ENCODE data around the gene SNRNP200.
"Not testable (repeated sequence)": the region's sequence is repeated elsewhere in the genome, so short reads cannot be mapped to it uniquely, and the experiment has no call there.

The SNRNP200 gene

DNA sequence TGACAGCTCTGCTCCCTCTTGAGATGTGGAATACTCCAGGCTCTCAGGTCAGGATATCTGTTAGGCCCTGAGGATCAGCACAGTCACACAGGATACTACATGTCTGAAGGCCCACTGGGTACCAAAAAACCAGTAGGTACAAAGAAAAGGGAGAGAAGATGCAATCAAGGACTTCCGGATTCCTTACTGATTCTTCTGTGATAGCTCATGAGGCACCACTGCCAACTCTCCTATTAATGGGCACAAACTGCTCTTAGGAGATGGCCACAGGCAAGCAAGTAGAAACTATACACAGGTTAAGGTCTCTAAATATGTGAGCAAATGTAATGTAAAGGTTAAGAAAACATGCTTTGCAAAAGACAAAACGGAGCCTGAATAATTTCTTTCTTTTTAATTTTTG lies 43.0 kb downstream of the SNRNP200 start:
- in situ Hi-C loops (cut with MboI; ENCODE audit: low sequenced_read_pairs, unreplicated experiment): loop anchor here (5.0 to 25.0 kb wide), 2 partner anchors 130 to 250 kb away; no protein-coding TSS in a partner anchor
- TF ChIP-seq, protein P1, sequence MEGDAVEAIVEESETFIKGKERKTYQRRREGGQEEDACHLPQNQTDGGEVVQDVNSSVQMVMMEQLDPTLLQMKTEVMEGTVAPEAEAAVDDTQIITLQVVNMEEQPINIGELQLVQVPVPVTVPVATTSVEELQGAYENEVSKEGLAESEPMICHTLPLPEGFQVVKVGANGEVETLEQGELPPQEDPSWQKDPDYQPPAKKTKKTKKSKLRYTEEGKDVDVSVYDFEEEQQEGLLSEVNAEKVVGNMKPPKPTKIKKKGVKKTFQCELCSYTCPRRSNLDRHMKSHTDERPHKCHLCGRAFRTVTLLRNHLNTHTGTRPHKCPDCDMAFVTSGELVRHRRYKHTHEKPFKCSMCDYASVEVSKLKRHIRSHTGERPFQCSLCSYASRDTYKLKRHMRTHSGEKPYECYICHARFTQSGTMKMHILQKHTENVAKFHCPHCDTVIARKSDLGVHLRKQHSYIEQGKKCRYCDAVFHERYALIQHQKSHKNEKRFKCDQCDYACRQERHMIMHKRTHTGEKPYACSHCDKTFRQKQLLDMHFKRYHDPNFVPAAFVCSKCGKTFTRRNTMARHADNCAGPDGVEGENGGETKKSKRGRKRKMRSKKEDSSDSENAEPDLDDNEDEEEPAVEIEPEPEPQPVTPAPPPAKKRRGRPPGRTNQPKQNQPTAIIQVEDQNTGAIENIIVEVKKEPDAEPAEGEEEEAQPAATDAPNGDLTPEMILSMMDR (IDR thresholded peaks at IDR 0.05; ENCODE audit: borderline replicate concordance, control extremely low read depth, extremely low read depth, insufficient read depth, missing control alignments): no peak
- no peak for DNase-seq (ENCODE audit: low spot score)

DNA sequence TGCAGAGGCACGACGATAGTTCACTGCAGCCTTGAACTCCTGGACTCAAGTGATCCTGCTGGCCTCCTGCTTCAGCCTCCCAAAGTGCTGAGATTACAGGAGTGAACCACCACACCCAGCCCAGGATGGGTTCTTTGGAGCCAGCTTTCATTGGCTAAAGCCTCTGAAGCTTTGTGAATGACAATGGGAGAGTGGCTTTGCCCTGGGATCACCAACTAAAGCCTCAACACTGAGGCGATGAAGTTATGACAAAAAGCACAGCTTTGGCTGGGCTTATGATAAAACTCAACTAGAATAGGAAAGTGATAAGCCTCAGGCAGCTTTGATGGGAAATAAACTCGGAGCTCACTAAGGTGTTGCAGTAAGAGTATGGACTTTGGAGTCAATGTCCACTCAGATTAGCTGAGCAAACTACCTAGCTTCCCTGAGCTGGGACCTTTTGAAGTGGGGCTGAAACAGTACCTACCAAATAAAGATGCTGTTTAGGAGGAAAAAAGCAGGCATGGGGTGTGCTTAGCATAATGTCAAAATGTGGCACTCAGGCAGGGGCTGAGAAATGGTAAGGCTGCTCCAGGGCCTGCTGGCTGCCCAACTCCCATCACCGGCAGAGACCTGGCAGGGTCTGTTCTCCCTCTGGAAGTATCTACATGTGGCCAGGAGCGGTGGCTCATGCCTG lies 43.9 kb downstream of the SNRNP200 start:
- in situ Hi-C loops (cut with MboI; ENCODE audit: low sequenced_read_pairs, unreplicated experiment): loop anchor here (5.0 to 25.0 kb wide), 2 partner anchors 129 to 249 kb away; no protein-coding TSS in a partner anchor
- TF ChIP-seq, protein P1 (IDR thresholded peaks at IDR 0.05; ENCODE audit: borderline replicate concordance, control extremely low read depth, extremely low read depth, insufficient read depth, missing control alignments): no peak
- DNase-seq (ENCODE audit: low spot score): no peak

DNA sequence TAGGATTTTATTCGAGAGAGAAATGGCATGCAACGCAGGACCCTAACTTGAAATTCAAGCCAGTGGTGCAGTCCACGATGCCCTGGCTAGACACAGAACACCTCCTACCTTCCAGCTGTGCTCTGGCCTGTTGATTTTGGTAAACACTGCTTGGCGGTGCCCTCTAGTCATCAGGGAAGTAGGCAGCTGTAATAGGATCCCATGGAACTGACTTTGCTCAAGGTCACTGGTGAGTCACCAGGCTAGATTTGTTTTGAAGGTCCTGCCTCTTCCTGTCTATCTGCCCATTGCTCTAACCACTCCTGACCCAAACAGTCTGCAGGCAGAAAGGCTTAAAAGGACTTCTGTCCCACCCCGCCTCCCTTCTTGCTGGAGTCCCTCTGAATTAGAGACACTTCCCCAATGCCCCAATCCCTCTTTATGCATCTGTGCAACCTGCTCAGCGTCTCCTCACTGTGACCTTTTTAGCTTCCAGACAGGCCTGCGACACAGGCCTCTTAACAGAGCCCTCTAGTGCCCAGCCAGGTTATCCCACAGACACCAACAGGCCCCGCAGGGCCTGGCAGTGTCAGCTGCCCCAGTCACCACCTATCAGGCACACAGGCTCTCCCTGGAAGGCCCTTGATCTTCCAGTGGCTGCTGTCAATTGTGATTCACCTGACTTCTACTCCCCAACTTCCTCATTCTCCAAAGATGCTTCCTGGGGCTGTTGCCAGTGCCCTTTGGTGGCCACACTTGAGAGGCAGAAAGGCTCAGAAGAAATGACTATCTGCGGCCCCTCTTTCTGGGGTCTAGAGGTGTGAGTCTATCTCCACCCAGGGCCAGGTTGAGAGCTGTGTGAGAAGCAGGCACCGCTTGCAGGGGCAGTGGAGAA lies 44.7 kb downstream of the SNRNP200 start:
- TF ChIP-seq, protein P1 (IDR thresholded peaks at IDR 0.05; ENCODE audit: borderline replicate concordance, control extremely low read depth, extremely low read depth, insufficient read depth, missing control alignments): peak; percentile 57
- in situ Hi-C loops (cut with MboI; ENCODE audit: low sequenced_read_pairs, unreplicated experiment): loop anchor here (5.0 to 25.0 kb wide), 2 partner anchors 128 to 248 kb away; no protein-coding TSS in a partner anchor
- DNase-seq (ENCODE audit: low spot score): peak; percentile 77

DNA sequence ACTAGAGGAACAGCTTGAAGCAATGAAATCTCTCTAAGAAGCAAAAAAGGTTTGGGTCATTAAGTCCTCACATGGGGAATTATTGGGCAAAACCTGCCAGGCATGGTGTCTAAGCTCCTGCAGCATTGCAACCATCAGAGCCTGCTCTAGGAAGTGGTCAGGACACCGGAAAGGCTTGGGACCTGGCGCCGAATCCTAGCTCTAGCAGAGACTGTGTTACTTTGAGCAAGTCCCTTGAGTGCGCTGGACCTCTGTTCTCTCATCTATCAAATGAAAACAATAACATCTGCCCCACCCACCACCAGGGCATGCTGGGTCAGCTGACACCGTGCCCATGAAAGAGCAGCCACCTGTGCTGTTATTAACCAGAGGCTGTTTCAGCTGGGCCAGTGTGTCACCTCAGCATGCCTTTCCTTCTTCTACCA lies 45.8 kb downstream of the SNRNP200 start:
- no peak for DNase-seq (ENCODE audit: low spot score)
- in situ Hi-C loops (cut with MboI; ENCODE audit: low sequenced_read_pairs, unreplicated experiment): loop anchor here (25.0 kb wide), 1 partner anchor 247 kb away; no protein-coding TSS in a partner anchor

DNA sequence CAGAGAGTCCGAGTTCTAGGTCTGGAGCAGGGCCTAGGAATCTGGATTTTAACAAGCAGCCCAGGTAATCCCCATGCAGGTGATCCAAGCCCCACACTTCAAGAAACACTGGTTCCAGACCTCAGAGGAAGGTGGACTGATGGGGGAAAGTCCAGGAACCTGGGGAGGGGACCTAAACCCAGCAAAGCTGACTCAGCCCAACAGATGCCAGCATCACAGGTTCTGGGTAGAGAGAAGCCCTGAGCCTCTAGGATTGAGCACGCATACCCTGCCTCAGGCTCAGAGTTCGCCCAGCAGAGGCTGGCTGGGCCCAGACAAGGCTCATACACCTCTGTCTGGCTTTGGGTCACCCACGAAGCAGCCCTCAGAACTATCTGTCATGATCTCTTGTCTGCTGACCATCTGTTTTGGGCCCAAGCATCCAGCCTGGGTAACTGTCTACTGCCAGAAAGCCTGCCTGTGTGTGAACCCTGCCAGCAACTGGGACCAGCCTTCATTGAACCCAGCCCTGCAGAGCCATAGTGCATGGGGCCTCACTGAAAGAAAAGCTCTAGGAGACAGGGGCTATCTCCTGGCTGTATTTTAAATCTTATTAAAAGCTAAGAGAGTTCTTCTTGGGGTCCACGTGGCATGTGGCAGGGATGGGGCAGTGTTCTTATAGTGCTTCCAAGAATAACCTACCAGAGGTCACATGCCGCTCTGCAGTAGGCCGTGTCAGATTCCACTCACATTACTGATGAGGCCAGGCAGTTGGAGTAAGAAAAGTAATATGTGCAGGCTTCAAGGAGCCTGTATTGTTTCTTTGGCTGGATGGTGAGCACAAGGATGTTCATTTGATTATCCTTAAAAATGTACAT lies 47.0 kb downstream of the SNRNP200 start:
- no peak for DNase-seq (ENCODE audit: low spot score)
- in situ Hi-C loops (cut with MboI; ENCODE audit: low sequenced_read_pairs, unreplicated experiment): loop anchor here (25.0 kb wide), 1 partner anchor 246 kb away; no protein-coding TSS in a partner anchor
- TF ChIP-seq, protein P1 (IDR thresholded peaks at IDR 0.05; ENCODE audit: borderline replicate concordance, control extremely low read depth, extremely low read depth, insufficient read depth, missing control alignments): no peak

More for the DNA sequence above, 45.8 kb downstream of the SNRNP200 start:
- TF ChIP-seq, protein P1 (IDR thresholded peaks at IDR 0.05; ENCODE audit: borderline replicate concordance, control extremely low read depth, extremely low read depth, insufficient read depth, missing control alignments): no peak

DNA sequence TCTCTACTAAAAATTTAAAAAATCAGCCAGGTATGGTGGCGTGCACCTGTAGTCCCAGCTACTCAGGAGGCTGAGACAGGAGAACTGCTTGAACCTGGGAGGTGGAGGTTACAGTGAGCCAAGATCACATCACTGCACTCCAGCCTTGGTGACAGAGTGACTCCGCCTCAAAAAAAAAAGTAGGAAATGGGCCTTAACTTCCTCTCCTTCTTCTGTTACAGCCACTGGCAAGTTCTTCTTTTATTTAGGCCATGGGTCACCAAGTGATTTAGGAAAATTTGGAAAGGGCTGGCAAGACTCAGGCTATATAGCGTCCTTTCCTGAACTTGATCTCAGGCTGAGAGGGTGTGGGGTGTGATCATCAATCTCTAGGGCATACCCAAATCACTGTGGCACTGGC lies 47.6 kb downstream of the SNRNP200 start:
- in situ Hi-C loops (cut with MboI; ENCODE audit: low sequenced_read_pairs, unreplicated experiment): loop anchor here (25.0 kb wide), 1 partner anchor 245 kb away; no protein-coding TSS in a partner anchor
- not testable (repeated sequence) for DNase-seq (ENCODE audit: low spot score)
